Neural cell (in vitro differentiated cells): ENCODE results near the gene RIN3. TPM values are rescaled to one million over a fixed set of nuclear protein-coding genes. Genes with fewer than 3 reads are reported as not detected.

Experiments
- H2AFZ ChIP-seq: fragments of 200-600, 300-800 bp; sonication (generic), shearing (Covaris generic); 2 replicates; pipeline ENCODE4 v1.6.0; 2014; ENCODE audit warnings: low read depth, mild to moderate bottlenecking, antibody characterized with exemption, low read length, moderate library complexity
- H3F3A ChIP-seq: fragments of 200-600 bp; shearing (Covaris generic); 2 replicates; pipeline ENCODE4 v1.6.1; 2016; ENCODE audit warnings: mild to moderate bottlenecking, moderate library complexity, mixed read lengths, antibody characterized with exemption, low read length; ENCODE audit not compliant: insufficient read depth, poor library complexity, severe bottlenecking
- H3K27ac ChIP-seq: fragments of 200-600, 300-800 bp; sonication (generic), shearing (Covaris generic); 2 replicates; pipeline ENCODE4 v1.5.1; 2014; ENCODE audit warnings: mild to moderate bottlenecking, low read length, moderate library complexity
- H3K27me3 ChIP-seq: fragments of 300-800, 200-600 bp; sonication (generic), shearing (Covaris generic); 2 replicates; pipeline ENCODE4 v1.6.0; 2014; ENCODE audit warnings: mild to moderate bottlenecking, low read depth, low read length, moderate library complexity; ENCODE audit not compliant: insufficient read depth
- H3K36me3 ChIP-seq: fragments of 300-800, 200-600 bp; sonication (generic), shearing (Covaris generic); 2 replicates; pipeline ENCODE4 v1.5.1; 2014; ENCODE audit warnings: mild to moderate bottlenecking, antibody characterized with exemption, low read length, moderate library complexity; ENCODE audit not compliant: insufficient read depth
- H3K4me2 ChIP-seq: fragments of 300-800, 200-600 bp; sonication (generic), shearing (Covaris generic); 2 replicates; pipeline ENCODE4 v1.6.0; 2014; ENCODE audit warnings: mild to moderate bottlenecking, low read length
- H3K4me3 ChIP-seq: fragments of 300-800, 200-600 bp; sonication (generic), shearing (Covaris generic); 2 replicates; pipeline ENCODE4 v1.5.1; 2014; ENCODE audit warnings: mild to moderate bottlenecking, low read length, moderate library complexity
- H3K79me2 ChIP-seq: fragments of 200-600 bp; shearing (Covaris generic); replicated peaks from 2 replicates; pipeline ENCODE4 v1.6.0; 2014; ENCODE audit warnings: mild to moderate bottlenecking, low read length, moderate library complexity; ENCODE audit not compliant: insufficient read depth
- H3K9ac ChIP-seq: fragments of 300-800, 200-600 bp; sonication (generic), shearing (Covaris generic); 2 replicates; pipeline ENCODE4 v1.6.1; 2016; ENCODE audit warnings: mild to moderate bottlenecking, low read length, mixed read lengths
- H3K9me2 ChIP-seq: fragments of 200-600 bp; shearing (Covaris generic); 2 replicates; pipeline ENCODE4 v1.6.1; 2016; ENCODE audit warnings: mild to moderate bottlenecking, low read length, mixed read lengths; ENCODE audit not compliant: insufficient read depth
- H3K9me3 ChIP-seq: fragments of 200-600, 300-800 bp; sonication (generic), shearing (Covaris generic); 2 replicates; pipeline ENCODE4 v1.6.1; 2016; ENCODE audit warnings: mild to moderate bottlenecking, mixed run types, low read length, moderate library complexity, mixed read lengths
- H4K20me1 ChIP-seq: fragments of 200-600 bp; shearing (Covaris generic); 2 replicates; pipeline ENCODE4 v1.6.1; 2016; ENCODE audit warnings: mild to moderate bottlenecking, mixed run types; ENCODE audit not compliant: insufficient read depth
- EP300 ChIP-seq: fragments of 450-650 bp; conservative IDR thresholded peaks from 2 replicates; pipeline ENCODE4 v1.6.1; 2014; ENCODE audit warnings: antibody characterized with exemption, mild to moderate bottlenecking, moderate library complexity; ENCODE audit not compliant: poor library complexity, severe bottlenecking
- EZH2 ChIP-seq: fragments of 200-600, 300-800 bp; shearing (Covaris generic), sonication (generic); IDR thresholded peaks from 2 replicates; pipeline ENCODE4 v1.6.1; 2014; ENCODE audit warnings: antibody characterized with exemption, low read length, borderline replicate concordance, mild to moderate bottlenecking; ENCODE audit not compliant: insufficient read depth, poor library complexity, severe bottlenecking
- MXI1 ChIP-seq: fragments of 450-650 bp; conservative IDR thresholded peaks from 2 replicates; pipeline ENCODE4 v1.6.1; 2014; ENCODE audit warnings: antibody characterized with exemption, mild to moderate bottlenecking; ENCODE audit not compliant: poor library complexity, severe bottlenecking
- POLR2AphosphoS5 ChIP-seq: IDR thresholded peaks from 2 replicates; pipeline ENCODE4 v1.6.1; 2012
- RAD21 ChIP-seq: fragments of 450-650 bp; conservative IDR thresholded peaks from 2 replicates; pipeline ENCODE4 v1.6.1; 2014; ENCODE audit warnings: antibody characterized with exemption, mild to moderate bottlenecking, moderate library complexity
- SMC3 ChIP-seq: fragments of 450-650 bp; conservative IDR thresholded peaks from 2 replicates; pipeline ENCODE4 v1.6.1; 2014; ENCODE audit warnings: antibody characterized with exemption, mild to moderate bottlenecking, moderate library complexity; ENCODE audit not compliant: poor library complexity
- TAF1 ChIP-seq: IDR thresholded peaks from 2 replicates; pipeline ENCODE4 v1.6.1; 2012; ENCODE audit warnings: low read depth
- polyA plus RNA-seq: library from polyadenylated mRNA; depleted of rRNA; stranded (reverse); fragments of >200 nt; gene quantifications from 2 replicates; pipeline ENCODE4 v1.2.3, GENCODE V29; 2014
- TF ChIP-seq, protein P1 (sequence below): fragments of 450-650 bp; IDR thresholded peaks from 2 replicates; pipeline ENCODE4 v1.5.1; 2014; ENCODE audit warnings: antibody characterized with exemption, mild to moderate bottlenecking, moderate library complexity; ENCODE audit not compliant: poor library complexity, severe bottlenecking
- TF ChIP-seq, protein P2 (sequence below): IDR thresholded peaks from 2 replicates; pipeline ENCODE4 v1.6.1; 2012; ENCODE audit warnings: borderline replicate concordance

RIN3 gene
- polyA plus RNA-seq, 1 donor from 2014 or later: not detected

GRCh38 chr14:92702441-92702918 is 188.9 kb downstream of the RIN3 start:
- H3K9me3 ChIP-seq: no peaks in the 10 kb centered on the region
- no peaks in the 10 kb centered on the region for H3K36me3 ChIP-seq
- no peak overlapping the region for H3K9ac ChIP-seq
- H3F3A ChIP-seq: no peaks in the 10 kb centered on the region
- no peaks in the 10 kb centered on the region for H4K20me1 ChIP-seq
- H3K79me2 ChIP-seq: no peaks in the 10 kb centered on the region
- no peaks in the 10 kb centered on the region for H3K9me2 ChIP-seq
- H2AFZ ChIP-seq: no peak overlapping the region
- no peaks in the 10 kb centered on the region for H3K27me3 ChIP-seq
- no peak overlapping the region for H3K4me3 ChIP-seq
- no peak for TF ChIP-seq EP300
- TF ChIP-seq MXI1: no peak
- TF ChIP-seq, protein P1, sequence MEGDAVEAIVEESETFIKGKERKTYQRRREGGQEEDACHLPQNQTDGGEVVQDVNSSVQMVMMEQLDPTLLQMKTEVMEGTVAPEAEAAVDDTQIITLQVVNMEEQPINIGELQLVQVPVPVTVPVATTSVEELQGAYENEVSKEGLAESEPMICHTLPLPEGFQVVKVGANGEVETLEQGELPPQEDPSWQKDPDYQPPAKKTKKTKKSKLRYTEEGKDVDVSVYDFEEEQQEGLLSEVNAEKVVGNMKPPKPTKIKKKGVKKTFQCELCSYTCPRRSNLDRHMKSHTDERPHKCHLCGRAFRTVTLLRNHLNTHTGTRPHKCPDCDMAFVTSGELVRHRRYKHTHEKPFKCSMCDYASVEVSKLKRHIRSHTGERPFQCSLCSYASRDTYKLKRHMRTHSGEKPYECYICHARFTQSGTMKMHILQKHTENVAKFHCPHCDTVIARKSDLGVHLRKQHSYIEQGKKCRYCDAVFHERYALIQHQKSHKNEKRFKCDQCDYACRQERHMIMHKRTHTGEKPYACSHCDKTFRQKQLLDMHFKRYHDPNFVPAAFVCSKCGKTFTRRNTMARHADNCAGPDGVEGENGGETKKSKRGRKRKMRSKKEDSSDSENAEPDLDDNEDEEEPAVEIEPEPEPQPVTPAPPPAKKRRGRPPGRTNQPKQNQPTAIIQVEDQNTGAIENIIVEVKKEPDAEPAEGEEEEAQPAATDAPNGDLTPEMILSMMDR: no peak
- TF ChIP-seq TAF1: no peak
- no peak for TF ChIP-seq POLR2AphosphoS5
- no peak for TF ChIP-seq RAD21
- TF ChIP-seq, protein P2, sequence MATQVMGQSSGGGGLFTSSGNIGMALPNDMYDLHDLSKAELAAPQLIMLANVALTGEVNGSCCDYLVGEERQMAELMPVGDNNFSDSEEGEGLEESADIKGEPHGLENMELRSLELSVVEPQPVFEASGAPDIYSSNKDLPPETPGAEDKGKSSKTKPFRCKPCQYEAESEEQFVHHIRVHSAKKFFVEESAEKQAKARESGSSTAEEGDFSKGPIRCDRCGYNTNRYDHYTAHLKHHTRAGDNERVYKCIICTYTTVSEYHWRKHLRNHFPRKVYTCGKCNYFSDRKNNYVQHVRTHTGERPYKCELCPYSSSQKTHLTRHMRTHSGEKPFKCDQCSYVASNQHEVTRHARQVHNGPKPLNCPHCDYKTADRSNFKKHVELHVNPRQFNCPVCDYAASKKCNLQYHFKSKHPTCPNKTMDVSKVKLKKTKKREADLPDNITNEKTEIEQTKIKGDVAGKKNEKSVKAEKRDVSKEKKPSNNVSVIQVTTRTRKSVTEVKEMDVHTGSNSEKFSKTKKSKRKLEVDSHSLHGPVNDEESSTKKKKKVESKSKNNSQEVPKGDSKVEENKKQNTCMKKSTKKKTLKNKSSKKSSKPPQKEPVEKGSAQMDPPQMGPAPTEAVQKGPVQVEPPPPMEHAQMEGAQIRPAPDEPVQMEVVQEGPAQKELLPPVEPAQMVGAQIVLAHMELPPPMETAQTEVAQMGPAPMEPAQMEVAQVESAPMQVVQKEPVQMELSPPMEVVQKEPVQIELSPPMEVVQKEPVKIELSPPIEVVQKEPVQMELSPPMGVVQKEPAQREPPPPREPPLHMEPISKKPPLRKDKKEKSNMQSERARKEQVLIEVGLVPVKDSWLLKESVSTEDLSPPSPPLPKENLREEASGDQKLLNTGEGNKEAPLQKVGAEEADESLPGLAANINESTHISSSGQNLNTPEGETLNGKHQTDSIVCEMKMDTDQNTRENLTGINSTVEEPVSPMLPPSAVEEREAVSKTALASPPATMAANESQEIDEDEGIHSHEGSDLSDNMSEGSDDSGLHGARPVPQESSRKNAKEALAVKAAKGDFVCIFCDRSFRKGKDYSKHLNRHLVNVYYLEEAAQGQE: no peak
- TF ChIP-seq SMC3: no peak
- no peak for TF ChIP-seq EZH2
- no peak overlapping the region for H3K27ac ChIP-seq
- H3K4me2 ChIP-seq: no peak overlapping the region

DNA sequence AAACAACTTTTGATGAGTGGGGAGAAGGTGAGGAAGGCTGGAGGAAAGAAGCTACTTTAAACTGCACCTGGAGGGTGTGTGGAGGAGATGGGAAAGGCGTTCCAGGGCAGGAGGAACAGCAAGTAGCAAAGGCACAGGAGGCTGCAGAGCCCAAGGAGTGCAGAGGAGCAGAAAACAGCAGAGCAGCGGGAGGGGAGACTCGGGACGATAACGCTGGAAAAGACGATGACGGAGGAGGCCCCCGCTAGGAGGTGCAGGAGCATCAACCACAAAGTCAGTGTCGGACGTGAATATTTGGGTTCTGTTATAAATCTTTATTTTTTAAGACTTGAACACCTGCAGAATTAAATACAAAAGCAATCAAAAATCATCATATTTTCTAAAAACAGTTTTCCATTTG is 189.9 kb downstream of the RIN3 start:
- Histone ChIP-seq H3K27ac (no peak overlapping the region), H3K79me2 (no peaks in the 10 kb centered on the region)

More for the DNA sequence above, 189.9 kb downstream of the RIN3 start:
- no peaks in the 10 kb centered on the region for H3K36me3 ChIP-seq
- no peaks in the 10 kb centered on the region for H3K9me3 ChIP-seq
- no peak overlapping the region for H3K4me2 ChIP-seq
- H3K27me3 ChIP-seq: no peaks in the 10 kb centered on the region
- no peaks in the 10 kb centered on the region for H3F3A ChIP-seq
- no peak overlapping the region for H3K9ac ChIP-seq
- H2AFZ ChIP-seq: no peak overlapping the region
- no peaks in the 10 kb centered on the region for H3K9me2 ChIP-seq
- no peaks in the 10 kb centered on the region for H4K20me1 ChIP-seq
- no peak for TF ChIP-seq MXI1
- no peak for TF ChIP-seq TAF1
- TF ChIP-seq RAD21: no peak
- TF ChIP-seq, protein P2: no peak
- TF ChIP-seq POLR2AphosphoS5: no peak
- TF ChIP-seq EZH2: no peak
- TF ChIP-seq EP300: no peak
- no peak for TF ChIP-seq SMC3
- TF ChIP-seq, protein P1: no peak
- H3K4me3 ChIP-seq: no peak overlapping the region
